Chondrocyte (in vitro differentiated cells): ENCODE data around the gene PHTF2. TPM values are rescaled to one million over a fixed set of nuclear protein-coding genes. Genes with fewer than 3 reads are reported as not detected.

ENCODE experiments used
- DNase-seq: peaks from one replicate; pipeline ENCODE4 v3.0.0; 2021; ENCODE audit warnings: mixed read lengths, low spot score
- H3K27ac Mint-ChIP-seq: one replicate; pipeline ENCODE4 v1.8.0; 2021; ENCODE audit warnings: mild to moderate bottlenecking, moderate library complexity, mixed read lengths; ENCODE audit not compliant: unreplicated experiment
- H3K27me3 Mint-ChIP-seq: 2 replicates; pipeline ENCODE4 v1.8.0; 2021; ENCODE audit warnings: low read depth, mixed read lengths
- H3K36me3 Mint-ChIP-seq: 2 replicates; pipeline ENCODE4 v1.8.0; 2021; ENCODE audit warnings: low read depth, mixed read lengths
- H3K4me1 Mint-ChIP-seq: 2 replicates; pipeline ENCODE4 v1.8.0; 2021; ENCODE audit warnings: low read depth, mild to moderate bottlenecking, mixed read lengths
- H3K4me3 Mint-ChIP-seq: one replicate; pipeline ENCODE4 v1.8.0; 2021; ENCODE audit warnings: mild to moderate bottlenecking, moderate library complexity, mixed read lengths; ENCODE audit not compliant: unreplicated experiment
- H3K9me3 Mint-ChIP-seq: 2 replicates; pipeline ENCODE4 v1.8.0; 2021; ENCODE audit warnings: low read depth, mixed read lengths
- CTCF ChIP-seq: fragments of 200-600 bp; sonication (generic); IDR thresholded peaks from 2 replicates; pipeline ENCODE4 v1.5.0; 2021; ENCODE audit warnings: antibody characterized with exemption, mild to moderate bottlenecking, moderate library complexity
- total RNA-seq: library from RNA; stranded (reverse); gene quantifications from 3 replicates; pipeline ENCODE4 v1.2.1, GENCODE V29; 2021

PHTF2 gene
- total RNA-seq, 1 donor from 2014 or later, result 52.6 TPM

DNA sequence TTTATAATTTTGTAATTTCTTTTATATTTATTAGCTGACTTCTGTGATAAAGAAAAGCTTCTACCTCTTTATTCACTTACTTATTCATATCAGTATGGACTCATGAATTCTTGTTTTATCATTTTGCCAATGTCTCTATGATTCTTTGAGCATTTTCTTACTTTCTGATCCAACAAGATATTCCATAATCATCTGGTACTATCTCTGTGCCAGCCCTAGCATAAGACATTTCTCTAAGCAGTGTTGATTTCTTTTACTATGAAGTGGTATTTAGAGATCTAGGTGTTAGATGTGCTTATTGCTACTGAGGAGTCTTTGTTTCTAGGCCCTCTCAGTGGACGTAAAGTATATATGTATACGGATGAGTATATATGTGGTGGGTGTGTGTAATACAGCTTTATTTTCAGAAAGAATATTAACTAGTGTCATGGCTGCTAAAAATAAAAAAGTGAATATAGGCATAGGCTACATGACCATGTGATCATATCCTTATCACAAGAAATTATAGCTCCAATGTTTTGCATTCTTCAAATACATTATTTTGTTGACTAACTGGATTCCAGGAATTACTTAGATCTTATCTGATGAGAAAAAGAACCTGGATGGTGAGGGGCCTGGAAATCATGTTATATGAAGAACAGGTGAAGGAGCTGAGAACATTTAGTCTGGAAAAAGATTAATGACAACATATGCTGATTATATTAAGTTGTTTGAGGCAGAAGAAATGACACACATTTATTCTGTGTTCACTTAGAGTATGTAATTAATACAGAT lies 13.1 kb downstream of the PHTF2 start:
- peaks cover 7% of the 10 kb centered on the region for H3K36me3 Mint-ChIP-seq
- no peak for TF ChIP-seq CTCF
- H3K9me3 Mint-ChIP-seq, result peaks cover 25% of the 10 kb centered on the region
- no peaks in the 10 kb centered on the region for H3K27me3 Mint-ChIP-seq
- H3K4me3 Mint-ChIP-seq, result no peak overlapping the region
- peak overlapping the region; percentile 93 for H3K27ac Mint-ChIP-seq
- no peak for DNase-seq
- H3K4me1 Mint-ChIP-seq, result peaks cover 26% of the 10 kb centered on the region

- peak overlapping the region; percentile 93 for H3K27ac Mint-ChIP-seq
- no peak for DNase-seq
- H3K36me3 Mint-ChIP-seq, result peaks cover 11% of the 10 kb centered on the region
- no peaks in the 10 kb centered on the region for H3K27me3 Mint-ChIP-seq
- H3K4me3 Mint-ChIP-seq, result no peak overlapping the region
- H3K9me3 Mint-ChIP-seq, result peaks cover 25% of the 10 kb centered on the region
- H3K4me1 Mint-ChIP-seq, result peaks cover 29% of the 10 kb centered on the region
- no peak for TF ChIP-seq CTCF
Measured at GRCh38 chr7:77812290-77812685, 13.7 kb downstream of the PHTF2 start.

DNA sequence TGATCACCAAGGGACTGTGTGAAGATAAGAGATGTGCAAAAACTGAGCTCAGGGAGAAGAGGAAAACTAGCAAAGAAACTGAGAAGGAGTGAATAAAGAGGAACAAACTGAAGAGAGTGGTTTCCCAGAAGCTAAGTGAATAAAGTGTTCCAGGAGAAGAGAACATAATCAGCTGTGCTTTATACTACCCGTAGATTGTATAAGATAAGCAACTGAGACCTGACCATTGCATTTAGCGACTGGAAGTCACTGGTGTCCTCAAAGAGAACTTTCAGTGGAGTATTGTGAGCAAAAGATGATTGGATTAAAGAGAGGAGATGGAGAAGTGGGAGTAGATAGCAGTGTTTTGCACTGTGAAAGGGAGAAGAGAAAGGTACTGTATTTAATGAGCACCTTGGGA lies 14.6 kb downstream of the PHTF2 start:
- peaks cover 29% of the 10 kb centered on the region for H3K4me1 Mint-ChIP-seq
- H3K4me3 Mint-ChIP-seq, result no peak overlapping the region
- peak overlapping the region; percentile 46 for H3K27ac Mint-ChIP-seq

GRCh38 chr7:77819021-77819420 lies 20.4 kb downstream of the PHTF2 start:
- no peaks in the 10 kb centered on the region for H3K27me3 Mint-ChIP-seq
- H3K9me3 Mint-ChIP-seq, result peaks cover 49% of the 10 kb centered on the region
- H3K36me3 Mint-ChIP-seq, result peaks cover 40% of the 10 kb centered on the region
- H3K4me3 Mint-ChIP-seq, result no peak overlapping the region
- H3K27ac Mint-ChIP-seq, result no peak overlapping the region
- DNase-seq, result no peak
- H3K4me1 Mint-ChIP-seq, result peaks cover 10% of the 10 kb centered on the region
- TF ChIP-seq CTCF, result no peak

More for the DNA sequence above, 14.6 kb downstream of the PHTF2 start:
- peaks cover 13% of the 10 kb centered on the region for H3K36me3 Mint-ChIP-seq
- H3K9me3 Mint-ChIP-seq, result peaks cover 19% of the 10 kb centered on the region
- no peak for DNase-seq
- no peak for TF ChIP-seq CTCF
- no peaks in the 10 kb centered on the region for H3K27me3 Mint-ChIP-seq

DNA sequence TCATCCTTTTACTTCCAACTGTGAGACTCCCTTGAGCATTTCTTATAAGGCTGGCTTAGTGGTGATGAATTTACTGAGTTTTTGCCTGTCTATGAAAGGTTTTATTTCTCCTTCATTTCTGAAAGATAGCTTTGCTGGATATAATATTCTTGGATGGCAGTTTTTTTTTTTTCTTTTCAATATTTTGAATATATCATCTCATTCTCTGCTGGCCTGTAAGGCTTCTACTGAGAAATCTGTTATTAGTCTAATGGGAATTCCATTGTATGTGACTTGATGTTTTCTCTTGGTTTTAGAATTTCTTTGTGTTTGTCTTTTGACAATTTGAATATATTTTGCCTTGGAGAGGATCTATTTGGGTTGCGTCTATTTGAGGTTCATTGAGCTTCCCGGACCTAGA lies 22.4 kb downstream of the PHTF2 start:
- peaks cover 56% of the 10 kb centered on the region for H3K9me3 Mint-ChIP-seq
- no peak for DNase-seq
- H3K27me3 Mint-ChIP-seq, result no peaks in the 10 kb centered on the region
- H3K4me1 Mint-ChIP-seq, result peaks cover 11% of the 10 kb centered on the region
- no peak for TF ChIP-seq CTCF
- no peak overlapping the region for H3K27ac Mint-ChIP-seq
- peaks cover 44% of the 10 kb centered on the region for H3K36me3 Mint-ChIP-seq
- no peak overlapping the region for H3K4me3 Mint-ChIP-seq
